Neural progenitor cell (in vitro differentiated cells): ENCODE data around the gene LYRM2.

Experiments used
- EZH2 ChIP-seq: fragments of 200-600 bp; sonication (generic); IDR thresholded peaks from 2 replicates; pipeline ENCODE4 v1.6.1; 2017; ENCODE audit warnings: antibody characterized with exemption, mild to moderate bottlenecking, moderate library complexity
- TF ChIP-seq, protein P1 (sequence below): fragments of 200-600 bp; sonication (generic); IDR thresholded peaks from 2 replicates; pipeline ENCODE4 v1.5.1; 2017; ENCODE audit warnings: antibody characterized with exemption, mild to moderate bottlenecking

DNA sequence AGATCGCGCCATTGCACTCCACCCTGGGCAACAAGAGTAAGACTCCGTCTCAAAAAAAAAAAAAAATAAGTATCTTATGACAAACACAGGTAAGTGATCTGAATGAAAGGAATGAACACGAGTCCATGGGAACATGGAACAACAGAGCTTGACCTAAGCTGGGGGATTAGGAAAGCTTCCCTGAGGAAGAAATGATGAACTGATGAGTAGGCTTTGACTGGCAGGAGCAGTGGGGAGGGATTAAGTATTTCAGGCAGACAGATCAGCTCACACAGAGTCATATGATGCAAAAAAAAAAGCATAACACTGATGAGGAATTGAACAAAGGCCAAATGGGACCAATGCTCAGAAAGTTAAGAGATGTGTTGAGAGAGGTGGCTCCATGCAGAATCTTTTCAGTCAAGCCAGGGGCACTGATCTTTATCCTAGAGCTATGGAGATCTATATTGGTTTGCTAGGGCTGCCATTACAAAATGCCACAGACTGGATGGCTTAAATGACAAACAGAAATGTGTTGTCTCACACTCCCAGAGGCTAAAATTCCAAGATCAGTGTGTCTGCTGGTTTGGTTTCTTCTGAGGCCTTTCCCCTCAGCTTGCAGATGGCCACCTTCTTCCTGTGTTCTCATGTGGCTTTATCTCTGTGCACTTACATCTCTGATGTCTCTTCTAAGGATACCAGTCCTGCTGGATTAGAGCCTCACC is 120.0 kb downstream of the LYRM2 start:
- TF ChIP-seq, protein P1, sequence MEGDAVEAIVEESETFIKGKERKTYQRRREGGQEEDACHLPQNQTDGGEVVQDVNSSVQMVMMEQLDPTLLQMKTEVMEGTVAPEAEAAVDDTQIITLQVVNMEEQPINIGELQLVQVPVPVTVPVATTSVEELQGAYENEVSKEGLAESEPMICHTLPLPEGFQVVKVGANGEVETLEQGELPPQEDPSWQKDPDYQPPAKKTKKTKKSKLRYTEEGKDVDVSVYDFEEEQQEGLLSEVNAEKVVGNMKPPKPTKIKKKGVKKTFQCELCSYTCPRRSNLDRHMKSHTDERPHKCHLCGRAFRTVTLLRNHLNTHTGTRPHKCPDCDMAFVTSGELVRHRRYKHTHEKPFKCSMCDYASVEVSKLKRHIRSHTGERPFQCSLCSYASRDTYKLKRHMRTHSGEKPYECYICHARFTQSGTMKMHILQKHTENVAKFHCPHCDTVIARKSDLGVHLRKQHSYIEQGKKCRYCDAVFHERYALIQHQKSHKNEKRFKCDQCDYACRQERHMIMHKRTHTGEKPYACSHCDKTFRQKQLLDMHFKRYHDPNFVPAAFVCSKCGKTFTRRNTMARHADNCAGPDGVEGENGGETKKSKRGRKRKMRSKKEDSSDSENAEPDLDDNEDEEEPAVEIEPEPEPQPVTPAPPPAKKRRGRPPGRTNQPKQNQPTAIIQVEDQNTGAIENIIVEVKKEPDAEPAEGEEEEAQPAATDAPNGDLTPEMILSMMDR = no peak
- TF ChIP-seq EZH2 = no peak
